ENCODE measurements around the gene BBS7. TPM values are rescaled to one million over a fixed set of nuclear protein-coding genes. Genes with fewer than 3 reads are reported as not detected.

Gene BBS7
- total and polyA plus RNA-seq, 2 of the 13 experiments (the other 11 are each of a cell fraction or from before 2014, with no cell fraction given): 9.0 to 15.7 TPM

GRCh38 chr4:121823505-121824170 lies 46.6 kb downstream of the BBS7 start, which contains the start of gene CCNA2 (continued):
- TF ChIP-seq SRF (IDR thresholded peaks at IDR 0.05; ENCODE audit: low read depth, low read length): peak; percentile 70
- TF ChIP-seq ZNF563 (CRISPR knock-in tag; IDR thresholded peaks at IDR 0.05): peak; percentile 81; the same call in 1 of the 2 replicates
- no peak for TF ChIP-seq MBNL3 (CRISPR knock-in tag; conservative IDR thresholded peaks at IDR 0.05)
- no peak; the same call in none of the 2 replicates for TF ChIP-seq TOE1 (CRISPR knock-in tag; IDR thresholded peaks at IDR 0.05)
- TF ChIP-seq GATAD1 (CRISPR knock-in tag; IDR thresholded peaks at IDR 0.05): peak; percentile 94
- peak; percentile 95 for TF ChIP-seq ARNT2 (CRISPR knock-in tag; IDR thresholded peaks at IDR 0.05; ENCODE audit: low read depth)
- TF ChIP-seq SALL2 (CRISPR knock-in tag; IDR thresholded peaks at IDR 0.05): peak; percentile 70
- TF ChIP-seq NFE2L1 (CRISPR knock-in tag; IDR thresholded peaks at IDR 0.05; ENCODE audit: borderline replicate concordance): 0 out of 2 replicates have a peak, but pooled peaks have one; percentile 35
- no peak for TF ChIP-seq U2AF2 (IDR thresholded peaks at IDR 0.05; ENCODE audit: low read depth, low read length)
- TF ChIP-seq ZMAT3 (CRISPR knock-in tag; conservative IDR thresholded peaks at IDR 0.05): peak; percentile 69; the same call in 1 of the 2 replicates
- TF ChIP-seq, protein P1, sequence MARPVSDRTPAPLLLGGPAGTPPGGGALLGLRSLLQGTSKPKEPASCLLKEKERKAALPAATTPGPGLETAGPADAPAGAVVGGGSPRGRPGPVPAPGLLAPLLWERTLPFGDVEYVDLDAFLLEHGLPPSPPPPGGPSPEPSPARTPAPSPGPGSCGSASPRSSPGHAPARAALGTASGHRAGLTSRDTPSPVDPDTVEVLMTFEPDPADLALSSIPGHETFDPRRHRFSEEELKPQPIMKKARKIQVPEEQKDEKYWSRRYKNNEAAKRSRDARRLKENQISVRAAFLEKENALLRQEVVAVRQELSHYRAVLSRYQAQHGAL (CRISPR knock-in tag; IDR thresholded peaks at IDR 0.05; ENCODE audit: not compliant biosample characterization): no peak
- TF ChIP-seq ZC3H13 (CRISPR knock-in tag; IDR thresholded peaks at IDR 0.05): peak; percentile 91; the same call in 1 of the 2 replicates
- TF ChIP-seq ZNF556 (CRISPR knock-in tag; IDR thresholded peaks at IDR 0.05; ENCODE audit: borderline replicate concordance): peak; percentile 17; the same call in 1 of the 2 replicates
- TF ChIP-seq ZNF383 (CRISPR knock-in tag; IDR thresholded peaks at IDR 0.05; ENCODE audit: borderline replicate concordance): 0 out of 2 replicates have a peak, but pooled peaks have one; percentile 36
- no peak for TF ChIP-seq HNF4G (IDR thresholded peaks at IDR 0.05; ENCODE audit: borderline replicate concordance, low read depth, low read length)
- TF ChIP-seq HNF4G (CRISPR knock-in tag; IDR thresholded peaks at IDR 0.05; ENCODE audit: borderline replicate concordance, low read depth): 0 out of 2 replicates have a peak, but pooled peaks have one; percentile 53
- peak; percentile 62; the same call in 1 of the 2 replicates for TF ChIP-seq CEBPG (CRISPR knock-in tag; IDR thresholded peaks at IDR 0.05)
- peak; percentile 50; the same call in 1 of the 2 replicates for TF ChIP-seq ZNF891 (CRISPR knock-in tag; IDR thresholded peaks at IDR 0.05)
- TF ChIP-seq NR2F6 (IDR thresholded peaks at IDR 0.05): no peak
- TF ChIP-seq NR2F6 (CRISPR knock-in tag; IDR thresholded peaks at IDR 0.05): peak; percentile 35; the same call in 1 of the 2 replicates
- no peak for TF ChIP-seq DPF2 (CRISPR knock-in tag; IDR thresholded peaks at IDR 0.05; ENCODE audit: borderline replicate concordance, low read depth)
- peak; percentile 92 for TF ChIP-seq PHF8 (CRISPR knock-in tag; IDR thresholded peaks at IDR 0.05)
- TF ChIP-seq HNRNPL (IDR thresholded peaks at IDR 0.05; ENCODE audit: low read depth, low read length): 0 out of 2 replicates have a peak, but pooled peaks have one; percentile 20
- peak; percentile 81 for TF ChIP-seq POLR2AphosphoS5 (IDR thresholded peaks at IDR 0.05; ENCODE audit: low read depth, low read length)
- peak; percentile 78 for TF ChIP-seq ZNF605 (CRISPR knock-in tag; IDR thresholded peaks at IDR 0.05)
- peak; percentile 99 for TF ChIP-seq HBP1 (CRISPR knock-in tag; IDR thresholded peaks at IDR 0.05; ENCODE audit: low read depth)
- TF ChIP-seq ZNF614 (CRISPR knock-in tag; IDR thresholded peaks at IDR 0.05; ENCODE audit: borderline replicate concordance): no peak
- TF ChIP-seq IRF2 (CRISPR knock-in tag; IDR thresholded peaks at IDR 0.05): peak; percentile 83
- TF ChIP-seq ZMYM4 (CRISPR knock-in tag; IDR thresholded peaks at IDR 0.05): peak; percentile 98
- peak; percentile 83; the same call in 1 of the 2 replicates for TF ChIP-seq ZNF749 (CRISPR knock-in tag; IDR thresholded peaks at IDR 0.05; ENCODE audit: borderline replicate concordance)
- no peak for TF ChIP-seq ZC3H4 (CRISPR knock-in tag; IDR thresholded peaks at IDR 0.05; ENCODE audit: borderline replicate concordance)
- TF ChIP-seq POLR2A (IDR thresholded peaks at IDR 0.05; ENCODE audit: insufficient read depth in 1 of 2, low read depth in 2 of 2, low read length in 2 of 2): peak; percentile 81 to 87

Data from HepG2 (cell line).